ENCODE data around the gene VWA2.

GRCh38 chr10:114304017-114304570 is 65.0 kb downstream of the VWA2 start:
- TF ChIP-seq KLF1 (tag by site-specific recombination; IDR thresholded peaks at IDR 0.05) (no peak), ZNF416 (tag by site-specific recombination; IDR thresholded peaks at IDR 0.05) (no peak), ZNF184 (tag by site-specific recombination; IDR thresholded peaks at IDR 0.05) (no peak), CTCF (tag by site-specific recombination; IDR thresholded peaks at IDR 0.05) (peak; percentile 76), ZSCAN30 (tag by site-specific recombination; IDR thresholded peaks at IDR 0.05) (no peak), ZNF121 (tag by site-specific recombination; IDR thresholded peaks at IDR 0.05) (no peak), ZNF2 (tag by site-specific recombination; IDR thresholded peaks at IDR 0.05) (peak; percentile 84; the same call in 1 of the 2 replicates)
